ENCODE data around the gene PCDHA10.
A peak's percentile ranks its signal among the peaks of the same experiment; 100 is the strongest.
"Not testable (repeated sequence)": the region's sequence is repeated elsewhere in the genome, so short reads cannot be mapped to it uniquely, and the experiment has no call there.

Gene PCDHA10, protein sequence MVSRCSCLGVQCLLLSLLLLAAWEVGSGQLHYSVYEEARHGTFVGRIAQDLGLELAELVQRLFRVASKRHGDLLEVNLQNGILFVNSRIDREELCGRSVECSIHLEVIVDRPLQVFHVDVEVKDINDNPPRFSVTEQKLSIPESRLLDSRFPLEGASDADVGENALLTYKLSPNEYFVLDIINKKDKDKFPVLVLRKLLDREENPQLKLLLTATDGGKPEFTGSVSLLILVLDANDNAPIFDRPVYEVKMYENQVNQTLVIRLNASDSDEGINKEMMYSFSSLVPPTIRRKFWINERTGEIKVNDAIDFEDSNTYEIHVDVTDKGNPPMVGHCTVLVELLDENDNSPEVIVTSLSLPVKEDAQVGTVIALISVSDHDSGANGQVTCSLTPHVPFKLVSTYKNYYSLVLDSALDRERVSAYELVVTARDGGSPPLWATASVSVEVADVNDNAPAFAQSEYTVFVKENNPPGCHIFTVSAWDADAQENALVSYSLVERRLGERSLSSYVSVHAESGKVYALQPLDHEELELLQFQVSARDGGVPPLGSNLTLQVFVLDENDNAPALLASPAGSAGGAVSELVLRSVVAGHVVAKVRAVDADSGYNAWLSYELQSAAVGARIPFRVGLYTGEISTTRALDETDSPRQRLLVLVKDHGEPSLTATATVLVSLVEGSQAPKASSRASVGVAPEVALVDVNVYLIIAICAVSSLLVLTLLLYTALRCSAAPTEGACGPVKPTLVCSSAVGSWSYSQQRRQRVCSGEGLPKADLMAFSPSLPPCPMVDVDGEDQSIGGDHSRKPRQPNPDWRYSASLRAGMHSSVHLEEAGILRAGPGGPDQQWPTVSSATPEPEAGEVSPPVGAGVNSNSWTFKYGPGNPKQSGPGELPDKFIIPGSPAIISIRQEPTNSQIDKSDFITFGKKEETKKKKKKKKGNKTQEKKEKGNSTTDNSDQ
- total RNA-seq: 0 to 0.24 (median 0) reads per million in 18 experiments

- no peak for DNase-seq
These were observed at the start of gene PCDHA10 for GRCh38 chr5:140855772-140856674. TSS of gene PCDHA10 (plus strand) at chr5:140855897. CDS start at chr5:140856049, 152 bp downstream.

GRCh38 chr5:140806834-140807775, 48.6 kb upstream of the PCDHA10 start, which contains the start of gene PCDHA4:
TSS of gene PCDHA4 (plus strand) at chr5:140807068.
- DNase-seq: no peak

GRCh38 chr5:140808241-140808888, 47.3 kb upstream of the PCDHA10 start:
- DNase-seq: not testable (repeated sequence)

DNA sequence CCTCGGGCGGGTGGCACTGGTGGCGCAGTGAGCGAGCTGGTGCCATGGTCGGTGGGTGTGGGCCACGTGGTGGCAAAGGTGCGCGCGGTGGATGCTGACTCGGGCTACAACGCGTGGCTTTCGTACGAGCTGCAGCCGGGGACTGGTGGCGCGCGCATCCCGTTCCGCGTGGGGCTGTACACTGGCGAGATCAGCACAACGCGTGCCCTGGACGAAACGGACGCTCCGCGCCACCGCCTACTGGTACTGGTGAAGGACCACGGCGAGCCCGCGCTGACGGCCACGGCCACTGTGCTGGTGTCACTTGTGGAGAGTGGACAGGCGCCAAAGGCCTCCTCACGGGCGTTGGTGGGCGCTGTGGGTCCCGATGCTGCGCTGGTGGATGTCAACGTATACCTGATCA, 46.8 kb upstream of the PCDHA10 start:
- no peak for DNase-seq

GRCh38 chr5:140821375-140822280, 34.1 kb upstream of the PCDHA10 start, which contains the start of gene PCDHA5:
TSS of gene PCDHA5 (plus strand) at chr5:140821613.
- peak; percentile 22 to 24 for DNase-seq

DNA sequence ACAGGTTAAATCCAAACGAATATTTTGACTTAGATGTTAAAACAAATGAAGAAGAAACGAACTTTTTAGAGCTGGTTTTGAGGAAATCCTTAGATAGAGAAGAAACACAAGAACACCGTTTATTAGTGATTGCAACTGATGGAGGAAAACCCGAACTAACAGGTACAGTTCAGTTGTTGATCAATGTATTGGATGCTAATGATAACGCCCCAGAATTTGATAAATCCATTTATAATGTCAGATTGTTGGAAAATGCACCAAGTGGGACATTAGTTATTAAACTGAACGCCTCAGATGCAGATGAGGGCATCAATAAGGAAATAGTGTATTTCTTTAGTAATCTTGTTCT, 33.4 kb upstream of the PCDHA10 start:
- DNase-seq: no peak

GRCh38 chr5:140822969-140823368, 32.7 kb upstream of the PCDHA10 start:
- DNase-seq: not testable (repeated sequence)

DNA sequence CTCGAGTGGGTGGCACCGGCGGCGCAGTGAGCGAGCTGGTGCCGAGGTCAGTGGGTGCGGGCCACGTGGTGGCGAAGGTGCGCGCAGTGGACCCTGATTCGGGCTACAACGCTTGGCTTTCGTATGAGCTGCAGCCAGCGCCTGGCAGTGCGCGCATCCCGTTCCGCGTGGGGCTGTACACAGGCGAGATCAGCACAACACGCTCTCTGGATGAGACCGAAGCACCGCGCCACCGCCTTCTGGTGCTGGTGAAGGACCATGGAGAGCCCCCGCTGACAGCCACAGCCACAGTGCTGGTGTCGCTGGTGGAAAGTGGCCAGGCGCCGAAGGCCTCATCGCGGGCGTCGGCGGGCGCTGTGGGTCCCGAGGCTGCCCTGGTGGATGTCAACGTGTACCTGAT, 32.2 kb upstream of the PCDHA10 start:
- DNase-seq: no peak

GRCh38 chr5:140827704-140828361, 27.9 kb upstream of the PCDHA10 start, which contains the start of gene PCDHA6:
TSS of gene PCDHA6 (plus strand) at chr5:140827960. CDS start at chr5:140828092, 132 bp downstream.
- no peak for DNase-seq

DNA sequence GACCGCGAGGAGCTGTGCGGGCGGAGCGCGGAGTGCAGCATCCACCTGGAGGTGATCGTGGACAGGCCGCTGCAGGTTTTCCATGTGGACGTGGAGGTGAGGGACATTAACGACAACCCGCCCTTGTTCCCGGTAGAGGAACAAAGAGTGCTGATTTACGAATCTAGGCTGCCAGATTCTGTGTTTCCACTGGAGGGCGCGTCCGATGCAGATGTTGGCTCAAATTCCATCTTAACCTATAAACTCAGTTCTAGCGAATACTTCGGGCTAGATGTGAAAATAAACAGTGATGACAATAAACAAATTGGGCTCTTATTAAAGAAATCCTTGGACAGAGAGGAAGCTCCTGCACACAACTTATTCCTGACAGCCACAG, 27.3 kb upstream of the PCDHA10 start:
- no peak for DNase-seq

DNA sequence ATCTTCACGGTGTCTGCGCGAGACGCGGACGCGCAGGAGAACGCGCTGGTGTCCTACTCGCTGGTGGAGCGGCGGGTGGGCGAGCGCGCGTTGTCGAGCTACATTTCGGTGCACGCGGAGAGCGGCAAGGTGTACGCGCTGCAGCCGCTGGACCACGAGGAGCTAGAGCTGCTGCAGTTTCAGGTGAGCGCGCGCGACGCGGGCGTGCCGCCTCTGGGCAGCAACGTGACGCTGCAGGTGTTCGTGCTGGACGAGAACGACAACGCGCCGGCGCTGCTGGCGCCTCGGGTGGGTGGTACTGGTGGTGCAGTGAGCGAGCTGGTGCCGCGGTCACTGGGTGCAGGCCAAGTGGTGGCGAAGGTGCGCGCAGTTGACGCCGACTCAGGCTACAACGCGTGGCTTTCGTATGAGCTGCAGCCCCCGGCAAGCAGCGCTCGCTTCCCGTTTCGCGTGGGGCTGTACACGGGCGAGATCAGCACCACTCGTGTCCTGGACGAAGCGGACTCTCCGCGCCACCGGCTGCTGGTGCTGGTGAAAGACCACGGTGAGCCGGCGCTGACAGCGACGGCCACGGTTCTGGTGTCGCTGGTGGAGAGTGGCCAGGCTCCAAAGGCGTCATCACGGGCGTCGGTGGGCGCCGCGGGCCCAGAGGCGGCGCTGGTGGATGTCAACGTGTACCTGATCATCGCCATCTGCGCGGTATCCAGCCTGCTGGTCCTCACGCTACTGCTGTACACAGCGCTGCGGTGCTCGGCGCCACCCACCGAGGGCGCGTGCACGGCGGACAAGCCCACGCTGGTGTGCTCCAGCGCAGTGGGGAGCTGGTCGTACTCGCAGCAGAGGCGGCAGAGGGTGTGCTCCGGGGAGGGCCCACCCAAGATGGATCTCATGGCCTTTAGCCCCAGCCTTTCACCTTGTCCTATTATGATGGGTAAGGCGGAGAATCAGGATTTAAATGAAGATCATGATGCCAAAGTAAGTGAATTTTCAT, 25.9 kb upstream of the PCDHA10 start:
- not testable (repeated sequence) for DNase-seq

DNA sequence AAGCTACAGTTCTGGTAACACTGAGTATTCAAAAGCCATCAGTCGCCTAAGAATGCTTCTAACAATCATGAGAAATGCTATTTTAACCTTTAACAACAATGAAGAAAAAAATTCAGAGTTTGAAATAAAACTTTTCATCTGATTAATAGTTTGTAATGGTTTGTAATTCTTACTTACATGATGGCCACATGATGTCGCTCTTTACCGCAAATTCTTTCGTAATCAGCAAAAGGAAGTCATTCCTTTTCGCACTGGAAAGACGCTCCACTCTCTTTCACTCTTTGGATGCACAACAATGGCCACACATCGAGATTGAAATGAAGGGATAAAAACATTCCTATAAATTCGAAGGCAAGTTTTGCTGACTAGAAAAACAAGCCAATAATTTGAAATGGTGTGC, 21.7 kb upstream of the PCDHA10 start, which contains the start of gene PCDHA7:
TSS of gene PCDHA7 (plus strand) at position 277 of the 400 bp plus-strand sequence. CDS start at position 392, 115 bp downstream.
- DNase-seq: no peak

- not testable (repeated sequence) for DNase-seq
These were observed 21.2 kb upstream of the PCDHA10 start for GRCh38 chr5:140834439-140835008.

DNA sequence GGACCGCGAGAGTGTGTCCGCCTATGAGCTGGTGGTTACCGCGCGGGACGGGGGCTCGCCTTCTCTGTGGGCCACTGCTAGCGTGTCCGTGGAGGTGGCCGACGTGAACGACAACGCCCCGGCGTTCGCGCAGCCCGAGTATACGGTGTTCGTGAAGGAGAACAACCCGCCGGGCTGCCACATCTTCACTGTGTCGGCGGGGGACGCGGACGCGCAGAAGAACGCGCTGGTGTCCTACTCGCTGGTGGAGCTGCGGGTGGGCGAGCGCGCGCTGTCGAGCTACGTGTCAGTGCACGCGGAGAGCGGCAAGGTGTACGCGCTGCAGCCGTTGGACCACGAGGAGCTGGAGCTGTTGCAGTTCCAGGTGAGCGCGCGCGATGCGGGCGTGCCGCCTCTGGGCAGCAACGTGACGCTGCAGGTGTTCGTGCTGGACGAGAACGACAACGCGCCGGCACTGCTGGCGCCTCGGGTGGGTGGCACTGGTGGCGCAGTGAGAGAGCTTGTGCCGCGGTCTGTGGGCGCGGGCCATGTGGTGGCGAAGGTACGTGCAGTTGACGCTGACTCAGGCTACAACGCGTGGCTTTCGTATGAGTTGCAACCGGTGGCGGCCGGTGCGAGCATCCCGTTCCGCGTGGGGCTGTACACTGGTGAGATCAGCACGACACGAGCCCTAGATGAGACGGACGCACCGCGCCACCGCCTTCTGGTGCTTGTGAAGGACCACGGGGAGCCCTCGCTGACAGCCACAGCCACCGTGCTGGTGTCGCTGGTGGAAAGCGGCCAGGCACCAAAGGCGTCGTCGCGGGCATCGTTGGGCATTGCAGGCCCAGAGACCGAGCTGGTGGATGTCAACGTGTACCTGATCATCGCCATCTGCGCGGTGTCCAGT, 19.8 kb upstream of the PCDHA10 start:
- DNase-seq: no peak

All from inflammatory macrophage (primary cell).